SK-N-SH treated with all-trans-retinoic acid at 6 μM for 48 hours (cell line): Measurements from ENCODE around the gene LRP5.

Experiments used
- ATAC-seq: fragments of 200-7000 bp; cut with Tn5 transposase; 3 replicates; pipeline ENCODE4 v1.9.1; 2020; ENCODE audit warnings: mild to moderate bottlenecking, moderate library complexity
- ARNTL ChIP-seq: fragments of 450-650 bp; formaldehyde crosslinking; IDR thresholded peaks from 2 replicates; pipeline ENCODE4 v1.5.0; 2020; ENCODE audit warnings: low read depth, mild to moderate bottlenecking, moderate library complexity, borderline replicate concordance
- BACH2 ChIP-seq: fragments of 250-450 bp; sonication (Bioruptor Pico); IDR thresholded peaks from 2 replicates; pipeline ENCODE4 v1.9.0; 2021; ENCODE audit warnings: mild to moderate bottlenecking, borderline replicate concordance
- CREB5 ChIP-seq: fragments of 250-450 bp; sonication (Bioruptor Pico); IDR thresholded peaks from 2 replicates; pipeline ENCODE4 v1.5.1; 2020; ENCODE audit warnings: low read depth, mild to moderate bottlenecking, moderate library complexity
- CSDC2 ChIP-seq: fragments of 250-450 bp; sonication (Bioruptor Pico); IDR thresholded peaks from 2 replicates; pipeline ENCODE4 v1.5.0; 2020; ENCODE audit warnings: mild to moderate bottlenecking, moderate library complexity
- ESRRG ChIP-seq: fragments of 250-450 bp; sonication (Bioruptor Pico); IDR thresholded peaks from 2 replicates; pipeline ENCODE4 v1.6.1; 2021; ENCODE audit warnings: mild to moderate bottlenecking
- GLIS3 ChIP-seq: fragments of 250-450 bp; sonication (Bioruptor Pico); IDR thresholded peaks from 2 replicates; pipeline ENCODE4 v1.5.0; 2020; ENCODE audit warnings: mild to moderate bottlenecking, moderate library complexity
- ISL1 ChIP-seq: fragments of 250-450 bp; sonication (Bioruptor Pico); IDR thresholded peaks from 2 replicates; pipeline ENCODE4 v2.1.2; 2022; ENCODE audit warnings: mild to moderate bottlenecking, moderate library complexity
- OSR1 ChIP-seq: fragments of 250-450 bp; sonication (Bioruptor Pico); IDR thresholded peaks from 2 replicates; pipeline ENCODE4 v1.8.0; 2022; ENCODE audit warnings: moderate library complexity, mild to moderate bottlenecking, inconsistent platforms
- PATZ1 ChIP-seq: fragments of 250-450 bp; sonication (Bioruptor Pico); IDR thresholded peaks from 2 replicates; pipeline ENCODE4 v1.8.0; 2020; ENCODE audit warnings: mild to moderate bottlenecking, moderate library complexity, borderline replicate concordance
- POU6F1 ChIP-seq: fragments of 250-450 bp; sonication (Bioruptor Pico); IDR thresholded peaks from 2 replicates; pipeline ENCODE4 v1.8.0; 2021; ENCODE audit warnings: low read depth, mild to moderate bottlenecking, moderate library complexity, borderline replicate concordance
- PPARA ChIP-seq: fragments of 250-450 bp; sonication (Bioruptor Pico); IDR thresholded peaks from 2 replicates; pipeline ENCODE4 v1.5.0; 2020; ENCODE audit warnings: mild to moderate bottlenecking, borderline replicate concordance
- RARB ChIP-seq: fragments of 250-450 bp; sonication (Bioruptor Pico); IDR thresholded peaks from 2 replicates; pipeline ENCODE4 v1.8.0; 2021; ENCODE audit warnings: mild to moderate bottlenecking, moderate library complexity
- SNAI2 ChIP-seq: fragments of 250-450 bp; sonication (Bioruptor Pico); IDR thresholded peaks from 2 replicates; pipeline ENCODE4 v1.5.0; 2020; ENCODE audit warnings: mild to moderate bottlenecking, moderate library complexity
- TCF4 ChIP-seq: fragments of 250-450 bp; sonication (Bioruptor Pico); IDR thresholded peaks from 2 replicates; pipeline ENCODE4 v1.8.0; 2021; ENCODE audit warnings: mild to moderate bottlenecking, moderate library complexity, borderline replicate concordance
- ZC3H10 ChIP-seq: fragments of 250-450 bp; sonication (Bioruptor Pico); IDR thresholded peaks from 2 replicates; pipeline ENCODE4 v1.5.1; 2021; ENCODE audit warnings: mild to moderate bottlenecking, moderate library complexity
- ZFP3 ChIP-seq: fragments of 250-450 bp; sonication (Bioruptor Pico); IDR thresholded peaks from 2 replicates; pipeline ENCODE4 v1.5.0; 2020; ENCODE audit warnings: mild to moderate bottlenecking, moderate library complexity
- ZFP30 ChIP-seq: fragments of 450-650 bp; formaldehyde crosslinking; IDR thresholded peaks from 2 replicates; pipeline ENCODE4 v1.5.0; 2022; ENCODE audit warnings: mild to moderate bottlenecking, moderate library complexity
- ZNF565 ChIP-seq: fragments of 450-650 bp; formaldehyde crosslinking; conservative IDR thresholded peaks from 2 replicates; pipeline ENCODE4 v1.5.0; 2020; ENCODE audit warnings: low read depth, mild to moderate bottlenecking, moderate library complexity
- ZNF70 ChIP-seq: fragments of 450-650 bp; formaldehyde crosslinking; IDR thresholded peaks from 2 replicates; pipeline ENCODE4 v1.5.0; 2020; ENCODE audit warnings: mild to moderate bottlenecking, moderate library complexity
- ZNF8 ChIP-seq: fragments of 450-650 bp; formaldehyde crosslinking; IDR thresholded peaks from 2 replicates; pipeline ENCODE4 v1.5.0; 2020; ENCODE audit warnings: mild to moderate bottlenecking, moderate library complexity
- TF ChIP-seq, protein P1 (sequence below): fragments of 250-450 bp; sonication (Bioruptor Pico); IDR thresholded peaks from 2 replicates; pipeline ENCODE4 v1.5.0; 2020; ENCODE audit warnings: mild to moderate bottlenecking, moderate library complexity

Gene LRP5

GRCh38 chr11:68372114-68372513 is 59.7 kb downstream of the LRP5 start:
- no peak for ATAC-seq
- TF ChIP-seq ZNF70 (CRISPR knock-in tag) (no peak), CREB5 (CRISPR knock-in tag) (no peak), RARB (CRISPR knock-in tag) (no peak)

DNA sequence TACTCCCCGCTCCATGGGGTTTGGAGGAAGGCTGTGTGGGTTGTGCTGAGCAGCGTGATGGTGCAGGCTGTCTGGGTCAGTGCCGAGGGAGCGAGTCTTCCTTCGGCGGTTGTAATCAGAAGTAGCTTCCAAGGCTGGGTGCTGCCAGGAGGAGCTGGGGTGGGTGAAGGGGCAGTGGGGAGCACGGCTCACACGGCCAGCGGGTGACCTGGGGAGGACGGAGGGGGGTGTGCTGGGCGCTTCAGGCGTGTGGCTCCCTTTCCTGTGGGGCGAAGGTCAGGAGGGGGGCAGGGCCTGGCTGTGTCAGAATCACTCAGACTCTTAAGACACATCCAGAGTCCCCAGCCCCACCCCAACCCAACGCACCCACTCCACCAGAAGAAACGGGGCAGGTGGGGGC is 60.2 kb downstream of the LRP5 start:
- TF ChIP-seq ISL1 (no peak), ZNF565 (CRISPR knock-in tag) (no peak), OSR1 (no peak), POU6F1 (no peak), ZFP3 (CRISPR knock-in tag) (no peak), TCF4 (CRISPR knock-in tag) (no peak), ZFP30 (CRISPR knock-in tag) (no peak), ZNF70 (CRISPR knock-in tag) (no peak), ZC3H10 (no peak), ESRRG (no peak), PATZ1 (no peak), ZNF8 (no peak), BACH2 (CRISPR knock-in tag) (no peak), CREB5 (CRISPR knock-in tag) (no peak), CSDC2 (no peak), ARNTL (CRISPR knock-in tag) (no peak), GLIS3 (no peak)
- no peak for ATAC-seq

GRCh38 chr11:68373189-68373814 is 60.9 kb downstream of the LRP5 start:
- TF ChIP-seq ZFP3 (CRISPR knock-in tag): no peak
- TF ChIP-seq ZC3H10: no peak
- no peak for TF ChIP-seq SNAI2 (CRISPR knock-in tag)
- no peak for TF ChIP-seq GLIS3
- no peak for TF ChIP-seq POU6F1
- TF ChIP-seq ISL1: no peak
- no peak for TF ChIP-seq BACH2 (CRISPR knock-in tag)
- TF ChIP-seq OSR1: no peak
- TF ChIP-seq ESRRG: no peak
- TF ChIP-seq ZNF8: no peak
- TF ChIP-seq CREB5 (CRISPR knock-in tag): no peak
- no peak for TF ChIP-seq ZFP30 (CRISPR knock-in tag)
- TF ChIP-seq TCF4 (CRISPR knock-in tag): no peak; the same call in 1 of the 2 replicates
- TF ChIP-seq CSDC2: no peak
- TF ChIP-seq ARNTL (CRISPR knock-in tag): no peak
- no peak for TF ChIP-seq PPARA (CRISPR knock-in tag)
- TF ChIP-seq, protein P1, sequence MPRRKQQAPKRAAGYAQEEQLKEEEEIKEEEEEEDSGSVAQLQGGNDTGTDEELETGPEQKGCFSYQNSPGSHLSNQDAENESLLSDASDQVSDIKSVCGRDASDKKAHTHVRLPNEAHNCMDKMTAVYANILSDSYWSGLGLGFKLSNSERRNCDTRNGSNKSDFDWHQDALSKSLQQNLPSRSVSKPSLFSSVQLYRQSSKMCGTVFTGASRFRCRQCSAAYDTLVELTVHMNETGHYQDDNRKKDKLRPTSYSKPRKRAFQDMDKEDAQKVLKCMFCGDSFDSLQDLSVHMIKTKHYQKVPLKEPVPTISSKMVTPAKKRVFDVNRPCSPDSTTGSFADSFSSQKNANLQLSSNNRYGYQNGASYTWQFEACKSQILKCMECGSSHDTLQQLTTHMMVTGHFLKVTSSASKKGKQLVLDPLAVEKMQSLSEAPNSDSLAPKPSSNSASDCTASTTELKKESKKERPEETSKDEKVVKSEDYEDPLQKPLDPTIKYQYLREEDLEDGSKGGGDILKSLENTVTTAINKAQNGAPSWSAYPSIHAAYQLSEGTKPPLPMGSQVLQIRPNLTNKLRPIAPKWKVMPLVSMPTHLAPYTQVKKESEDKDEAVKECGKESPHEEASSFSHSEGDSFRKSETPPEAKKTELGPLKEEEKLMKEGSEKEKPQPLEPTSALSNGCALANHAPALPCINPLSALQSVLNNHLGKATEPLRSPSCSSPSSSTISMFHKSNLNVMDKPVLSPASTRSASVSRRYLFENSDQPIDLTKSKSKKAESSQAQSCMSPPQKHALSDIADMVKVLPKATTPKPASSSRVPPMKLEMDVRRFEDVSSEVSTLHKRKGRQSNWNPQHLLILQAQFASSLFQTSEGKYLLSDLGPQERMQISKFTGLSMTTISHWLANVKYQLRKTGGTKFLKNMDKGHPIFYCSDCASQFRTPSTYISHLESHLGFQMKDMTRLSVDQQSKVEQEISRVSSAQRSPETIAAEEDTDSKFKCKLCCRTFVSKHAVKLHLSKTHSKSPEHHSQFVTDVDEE (CRISPR knock-in tag): no peak
- ATAC-seq: peak; percentile 90
